ENCODE data around the gene FCHSD2. TPM values are rescaled to one million over a fixed set of nuclear protein-coding genes. Genes with fewer than 3 reads are reported as not detected.
A peak's percentile ranks its signal among the peaks of the same experiment; 100 is the strongest.

FCHSD2 gene
- total and polyA plus RNA-seq, 2 of the 13 experiments (the other 11 are each of a cell fraction or from before 2014, with no cell fraction given), result 20.5 to 24.8 TPM

- Histone ChIP-seq H3K9me3 (ENCODE audit: low read length) (no peaks in the 10 kb centered on the region), H3K79me2 (ENCODE audit: insufficient read depth, low read length) (no peaks in the 10 kb centered on the region), H3K9ac (ENCODE audit: insufficient read depth, low read depth, low read length) (no peak overlapping the region), H2AFZ (ENCODE audit: low read length) (no peak overlapping the region), H4K20me1 (ENCODE audit: insufficient read depth, low read length) (no peaks in the 10 kb centered on the region), H3K27ac (ENCODE audit: extremely low read length, insufficient read depth, low read length) (no peak overlapping the region), H3K27me3 (ENCODE audit: control insufficient read depth in 1 of 2, insufficient read depth in 2 of 2, low read length in 2 of 2) (no peaks in the 10 kb centered on the region), H3K4me3 (replicated peaks in 1 of 3; ENCODE audit: insufficient read depth in 1 of 3, low read depth in 2 of 3, low read length in 3 of 3) (no peak overlapping the region), H3K36me3 (replicated peaks in 1 of 2; ENCODE audit: control insufficient read depth in 1 of 2, insufficient read depth in 2 of 2, low read length in 2 of 2) (peaks cover 12 to 47% of the 10 kb centered on the region in 2 experiments), H3K4me1 (ENCODE audit: insufficient read depth, low read length) (no peaks in the 10 kb centered on the region), H3K4me2 (ENCODE audit: low read depth, low read length) (no peak overlapping the region)
- DNase-seq (ENCODE audit: low spot score), result no peak
- no peak for TF ChIP-seq DR1 (CRISPR knock-in tag; IDR thresholded peaks at IDR 0.05)
- no peak for TF ChIP-seq ZIK1 (CRISPR knock-in tag; IDR thresholded peaks at IDR 0.05; ENCODE audit: borderline replicate concordance, low read depth)
- TF ChIP-seq CCAR2 (optimal IDR thresholded peaks at IDR 0.05; ENCODE audit: low read depth, low read length), result no peak
- TF ChIP-seq IRX3 (CRISPR knock-in tag; IDR thresholded peaks at IDR 0.05; ENCODE audit: borderline replicate concordance, low read depth), result no peak
- TF ChIP-seq NCOR1 (IDR thresholded peaks at IDR 0.05; ENCODE audit: borderline replicate concordance, low read length), result no peak
- TF ChIP-seq ATAD3A (CRISPR knock-in tag; IDR thresholded peaks at IDR 0.05), result no peak
- no peak for TF ChIP-seq ZSCAN12 (CRISPR knock-in tag; IDR thresholded peaks at IDR 0.05)
- no peak for TF ChIP-seq ZNF143 (CRISPR knock-in tag; IDR thresholded peaks at IDR 0.05)
- TF ChIP-seq AGO1 (IDR thresholded peaks at IDR 0.05; ENCODE audit: low read depth, low read length, poor library complexity, severe bottlenecking), result no peak
- TF ChIP-seq ZNF562 (CRISPR knock-in tag; IDR thresholded peaks at IDR 0.05; ENCODE audit: borderline replicate concordance), result no peak
- TF ChIP-seq ZNF720 (CRISPR knock-in tag; IDR thresholded peaks at IDR 0.05), result no peak
- no peak for TF ChIP-seq TEAD3 (CRISPR knock-in tag; optimal IDR thresholded peaks at IDR 0.05; ENCODE audit: borderline replicate concordance)
- no peak for TF ChIP-seq ZFP90 (CRISPR knock-in tag; IDR thresholded peaks at IDR 0.05; ENCODE audit: borderline replicate concordance)
- TF ChIP-seq CREM (IDR thresholded peaks at IDR 0.05), result no peak
- no peak for TF ChIP-seq CREM (CRISPR knock-in tag; IDR thresholded peaks at IDR 0.05)
- no peak for TF ChIP-seq ZSCAN20 (CRISPR knock-in tag; IDR thresholded peaks at IDR 0.05; ENCODE audit: borderline replicate concordance)
- no peak for TF ChIP-seq GRHL1 (CRISPR knock-in tag; conservative IDR thresholded peaks at IDR 0.05)
- no peak for TF ChIP-seq NFE2 (CRISPR knock-in tag; IDR thresholded peaks at IDR 0.05)
- TF ChIP-seq RORA (CRISPR knock-in tag; IDR thresholded peaks at IDR 0.05), result no peak
- TF ChIP-seq ZNF547 (CRISPR knock-in tag; IDR thresholded peaks at IDR 0.05), result no peak
- no peak for TF ChIP-seq ZNF616 (CRISPR knock-in tag; IDR thresholded peaks at IDR 0.05; ENCODE audit: low read depth)
- BruUV-seq (replicated peaks), result TSS peak; percentile 12
- ChIA-PET POLR2A (no interaction called here), CTCF (ENCODE audit: low intra/inter-chr PET ratio, low total read pairs) (no interaction called here)
- WGBS (ENCODE audit: low lambda C conversion rate), result 81% methylated on average over 5 of the region's 5 CpGs
- intact Hi-C loops (cut with micrococcal nuclease; ENCODE audit: unreplicated experiment), result no loop called here
- FAIRE-seq, result no peak
- in situ Hi-C loops (cut with HindIII; ENCODE audit: extremely low pct_ligation_motif_present, low pct_unique_long_range_greater_than_20kb), result no loop called here
- no peak for ATAC-seq
Observed at GRCh38 chr11:72864702-72865655, 277.1 kb downstream of the FCHSD2 start.
